ENCODE measurements around the gene ZNF768.

ZNF768 gene

GRCh38 chr16:30491229-30491628, 35.1 kb downstream of the ZNF768 start:
- peaks cover 4% of the 10 kb centered on the region; the same call in 1 of the 2 replicates for H3K79me2 ChIP-seq (ENCODE audit: control insufficient read depth, low read length)

GRCh38 chr16:30490210-30490609, 36.2 kb downstream of the ZNF768 start:
- no peaks in the 10 kb centered on the region for H3K9me3 ChIP-seq (ENCODE audit: control insufficient read depth, insufficient read depth, low read length)
- TF ChIP-seq CTCF (IDR thresholded peaks at IDR 0.05; ENCODE audit: low read depth, low read length, poor library complexity, severe bottlenecking) (no peak), EZH2phosphoT487 (IDR thresholded peaks at IDR 0.05; ENCODE audit: borderline replicate concordance, low read length) (no peak)
- H3K4me1 ChIP-seq (ENCODE audit: control insufficient read depth, low read length) = no peaks in the 10 kb centered on the region
- H3K27me3 ChIP-seq (ENCODE audit: control insufficient read depth, low read length) = no peaks in the 10 kb centered on the region
- peaks cover 86% of the 10 kb centered on the region for H3K36me3 ChIP-seq (ENCODE audit: control insufficient read depth, low read length)
- no peak overlapping the region for H3K4me3 ChIP-seq (ENCODE audit: low read length)
- no peak overlapping the region for H3K4me2 ChIP-seq (ENCODE audit: low read length)
- H4K20me1 ChIP-seq (ENCODE audit: control insufficient read depth, insufficient read depth, low read depth, low read length) = no peaks in the 10 kb centered on the region
- peaks cover 5% of the 10 kb centered on the region; the same call in 1 of the 2 replicates for H3F3A ChIP-seq (ENCODE audit: control insufficient read depth, insufficient read depth)
- H3K79me2 ChIP-seq (ENCODE audit: control insufficient read depth, low read length) = peaks cover 4% of the 10 kb centered on the region; the same call in 1 of the 2 replicates
- no peaks in the 10 kb centered on the region for H3K9me2 ChIP-seq (replicated peaks; ENCODE audit: control insufficient read depth, low read length)
- H3K27ac ChIP-seq (ENCODE audit: low read depth, low read length) = no peak overlapping the region

More at GRCh38 chr16:30491229-30491628, 35.1 kb downstream of the ZNF768 start:
- Histone ChIP-seq H3K27ac (ENCODE audit: low read depth, low read length) (no peak overlapping the region), H4K20me1 (ENCODE audit: control insufficient read depth, insufficient read depth, low read depth, low read length) (no peaks in the 10 kb centered on the region), H3K36me3 (ENCODE audit: control insufficient read depth, low read length) (peaks cover 83% of the 10 kb centered on the region), H3K4me1 (ENCODE audit: control insufficient read depth, low read length) (no peaks in the 10 kb centered on the region), H3K9me3 (ENCODE audit: control insufficient read depth, insufficient read depth, low read length) (no peaks in the 10 kb centered on the region), H3K27me3 (ENCODE audit: control insufficient read depth, low read length) (no peaks in the 10 kb centered on the region), H3K4me2 (ENCODE audit: low read length) (no peak overlapping the region), H3F3A (ENCODE audit: control insufficient read depth, insufficient read depth) (peaks cover 5% of the 10 kb centered on the region; the same call in 1 of the 2 replicates), H3K4me3 (ENCODE audit: low read length) (no peak overlapping the region), H3K9me2 (replicated peaks; ENCODE audit: control insufficient read depth, low read length) (no peaks in the 10 kb centered on the region)
- TF ChIP-seq EZH2phosphoT487 (IDR thresholded peaks at IDR 0.05; ENCODE audit: borderline replicate concordance, low read length) (no peak), CTCF (IDR thresholded peaks at IDR 0.05; ENCODE audit: low read depth, low read length, poor library complexity, severe bottlenecking) (no peak)

GRCh38 chr16:30488764-30489605, 37.4 kb downstream of the ZNF768 start:
- Histone ChIP-seq H3K27ac (ENCODE audit: low read depth, low read length) (no peak overlapping the region), H3K36me3 (ENCODE audit: control insufficient read depth, low read length) (peaks cover 86% of the 10 kb centered on the region), H4K20me1 (ENCODE audit: control insufficient read depth, insufficient read depth, low read depth, low read length) (no peaks in the 10 kb centered on the region), H3K4me1 (ENCODE audit: control insufficient read depth, low read length) (peaks cover 3% of the 10 kb centered on the region), H3K79me2 (ENCODE audit: control insufficient read depth, low read length) (peaks cover 4% of the 10 kb centered on the region), H3K9me3 (ENCODE audit: control insufficient read depth, insufficient read depth, low read length) (no peaks in the 10 kb centered on the region), H3K9me2 (replicated peaks; ENCODE audit: control insufficient read depth, low read length) (no peaks in the 10 kb centered on the region), H3F3A (ENCODE audit: control insufficient read depth, insufficient read depth) (peaks cover 5% of the 10 kb centered on the region; the same call in 1 of the 2 replicates), H3K27me3 (ENCODE audit: control insufficient read depth, low read length) (no peaks in the 10 kb centered on the region), H3K4me2 (ENCODE audit: low read length) (no peak overlapping the region), H3K4me3 (ENCODE audit: low read length) (no peak overlapping the region)
- no peak for TF ChIP-seq CTCF (IDR thresholded peaks at IDR 0.05; ENCODE audit: low read depth, low read length, poor library complexity, severe bottlenecking)
- no peak for TF ChIP-seq EZH2phosphoT487 (IDR thresholded peaks at IDR 0.05; ENCODE audit: borderline replicate concordance, low read length)
